ENCODE results near the gene FBXL7.

FBXL7 gene

DNA sequence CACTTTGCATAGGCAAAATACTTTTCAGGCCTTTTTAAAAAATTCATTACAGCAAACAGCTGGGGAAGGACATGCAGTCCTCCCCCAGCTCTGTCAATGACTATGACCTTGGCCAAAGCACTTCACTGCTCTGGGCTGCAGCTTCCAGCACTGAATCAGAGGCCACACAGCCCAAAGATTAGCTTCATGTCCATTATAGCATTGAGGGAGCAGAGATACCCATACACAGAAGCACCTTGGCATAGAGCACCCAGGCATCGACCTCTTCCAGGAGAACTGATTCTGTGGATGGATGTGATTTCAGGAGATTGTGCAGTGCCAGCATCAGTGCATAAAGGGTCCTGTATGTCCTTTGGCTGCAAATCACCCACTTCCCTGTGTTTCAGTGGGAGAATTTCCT is 437.7 kb downstream of the FBXL7 start:
- no peak for DNase-seq
- peak; percentile 26 for ATAC-seq
- no peak overlapping the region for H3K27ac Mint-ChIP-seq
- no peaks in the 10 kb centered on the region for H3K27me3 Mint-ChIP-seq
- peaks cover 4 to 8% of the 10 kb centered on the region in 2 donors for H3K9me3 Mint-ChIP-seq
- H3K4me1 Mint-ChIP-seq: no peaks in the 10 kb centered on the region
- H3K4me3 Mint-ChIP-seq: no peak overlapping the region

DNA sequence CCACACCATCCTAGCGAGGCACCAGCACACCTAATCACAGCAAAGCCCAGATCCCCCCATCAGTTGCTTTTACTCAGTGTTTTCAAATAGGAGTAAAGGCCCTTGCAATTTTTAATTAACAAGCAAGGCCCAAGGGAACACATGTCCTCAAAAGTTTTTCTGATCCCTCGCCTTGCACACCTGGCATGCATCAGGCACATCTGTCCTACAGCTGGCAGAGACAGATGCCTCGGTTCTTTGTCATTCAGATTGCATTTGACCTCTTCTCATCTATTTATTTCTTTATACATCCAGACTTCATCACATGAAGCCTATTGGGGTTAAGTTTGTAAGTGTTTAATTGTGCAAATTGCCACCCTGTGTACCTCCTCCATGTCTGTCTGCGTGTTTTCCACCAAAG is 438.2 kb downstream of the FBXL7 start:
- Mint-ChIP-seq H3K4me3 (no peak overlapping the region), H3K27me3 (no peaks in the 10 kb centered on the region), H3K9me3 (peaks cover 4 to 8% of the 10 kb centered on the region in 2 donors), H3K27ac (no peak overlapping the region), H3K4me1 (no peaks in the 10 kb centered on the region)
- DNase-seq: no peak
- no peak for ATAC-seq

DNA sequence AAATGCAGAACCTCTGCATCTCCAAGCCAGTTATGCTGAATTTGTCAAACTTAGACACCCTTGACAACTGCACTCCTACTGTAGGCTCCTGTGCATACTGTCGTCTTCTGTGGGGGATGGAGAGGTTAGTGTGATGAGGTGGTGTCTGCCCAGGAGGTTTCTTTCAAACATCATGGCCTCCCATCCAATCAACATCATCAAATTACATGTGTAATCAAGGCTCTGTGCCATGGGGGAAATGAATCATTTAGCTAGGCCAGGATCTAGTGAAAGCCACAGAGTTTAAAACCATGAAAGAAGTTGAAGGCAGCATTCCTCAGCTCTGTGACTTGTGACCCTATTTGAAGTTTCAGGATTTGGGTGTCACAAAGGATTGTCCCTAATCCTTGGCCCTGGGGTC is 439.0 kb downstream of the FBXL7 start:
- H3K27me3 Mint-ChIP-seq: no peaks in the 10 kb centered on the region
- H3K27ac Mint-ChIP-seq: no peak overlapping the region
- ATAC-seq: no peak
- no peak for DNase-seq
- H3K4me3 Mint-ChIP-seq: no peak overlapping the region
- H3K4me1 Mint-ChIP-seq: no peaks in the 10 kb centered on the region
- H3K9me3 Mint-ChIP-seq: peaks cover 4 to 8% of the 10 kb centered on the region in 2 donors

DNA sequence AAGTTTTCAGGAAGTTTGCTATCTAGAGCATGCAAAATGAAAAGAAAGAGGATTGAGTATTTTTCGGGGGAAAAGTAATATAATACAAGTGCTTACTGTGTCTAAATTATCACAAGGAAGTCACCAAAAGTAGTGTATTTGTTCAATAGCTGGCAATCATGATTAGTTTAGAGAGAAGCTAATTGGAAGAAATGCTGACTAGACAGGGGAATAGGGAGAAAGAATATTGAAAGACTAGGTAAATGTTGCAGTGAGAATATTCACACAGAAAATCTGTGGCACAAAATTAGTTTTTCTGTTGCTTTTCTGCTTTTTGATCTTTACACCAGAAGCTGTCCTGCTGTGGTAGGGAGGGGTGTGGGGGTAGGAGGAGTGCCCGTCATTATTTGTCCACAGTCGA is 440.9 kb downstream of the FBXL7 start:
- H3K4me1 Mint-ChIP-seq: no peaks in the 10 kb centered on the region
- DNase-seq (no peak), ATAC-seq (no peak)
- H3K9me3 Mint-ChIP-seq: peaks cover 4 to 8% of the 10 kb centered on the region in 2 donors
- no peak overlapping the region for H3K4me3 Mint-ChIP-seq
- H3K27ac Mint-ChIP-seq: no peak overlapping the region
- H3K27me3 Mint-ChIP-seq: no peaks in the 10 kb centered on the region

DNA sequence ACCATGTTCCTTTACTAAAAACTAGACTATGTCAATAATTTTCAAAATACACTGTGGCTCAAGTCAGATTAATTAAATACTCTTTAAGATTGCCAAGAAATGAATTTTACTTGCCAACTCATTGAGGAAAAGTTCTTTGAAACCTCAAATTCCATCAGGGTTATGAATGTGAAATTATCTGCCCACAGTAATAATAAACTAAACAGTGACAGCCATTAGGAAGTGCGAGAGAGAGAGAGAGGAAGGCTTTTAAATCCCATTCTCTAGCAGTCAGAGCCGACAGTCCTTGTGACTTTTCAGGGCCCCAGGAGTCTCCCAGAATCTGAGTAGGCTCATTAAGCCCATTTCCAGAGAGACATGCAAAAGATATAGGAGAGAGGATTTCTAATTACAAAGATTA is 443.5 kb downstream of the FBXL7 start:
- no peak for DNase-seq
- Mint-ChIP-seq H3K27me3 (no peaks in the 10 kb centered on the region), H3K4me1 (no peaks in the 10 kb centered on the region), H3K4me3 (no peak overlapping the region), H3K9me3 (peaks cover 0 to 4% of the 10 kb centered on the region in 2 donors), H3K27ac (no peak overlapping the region)
- ATAC-seq: no peak

DNA sequence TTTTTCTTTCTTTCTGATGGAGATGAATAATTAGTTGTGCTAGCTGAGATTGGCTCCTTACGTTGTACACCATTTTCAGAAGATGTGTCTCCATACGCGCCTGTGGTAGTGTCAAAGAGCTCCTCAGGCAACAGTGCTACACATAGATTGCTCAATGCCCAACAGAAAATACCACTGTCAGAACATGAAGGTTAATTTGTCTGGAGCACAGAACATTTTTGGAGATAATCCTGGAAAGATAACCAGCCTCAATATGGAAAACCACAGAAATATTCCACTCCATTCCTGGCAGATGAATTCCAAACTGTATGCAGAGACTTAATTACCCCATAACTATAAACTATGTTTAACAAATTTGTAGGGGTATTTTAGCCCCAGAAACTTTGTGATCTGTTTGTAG is 446.0 kb downstream of the FBXL7 start:
- ATAC-seq: no peak
- Mint-ChIP-seq H3K4me3 (no peak overlapping the region), H3K27me3 (no peaks in the 10 kb centered on the region), H3K27ac (no peak overlapping the region), H3K9me3 (peaks cover 2 to 18% of the 10 kb centered on the region in 2 donors), H3K4me1 (no peaks in the 10 kb centered on the region)
- no peak for DNase-seq

DNA sequence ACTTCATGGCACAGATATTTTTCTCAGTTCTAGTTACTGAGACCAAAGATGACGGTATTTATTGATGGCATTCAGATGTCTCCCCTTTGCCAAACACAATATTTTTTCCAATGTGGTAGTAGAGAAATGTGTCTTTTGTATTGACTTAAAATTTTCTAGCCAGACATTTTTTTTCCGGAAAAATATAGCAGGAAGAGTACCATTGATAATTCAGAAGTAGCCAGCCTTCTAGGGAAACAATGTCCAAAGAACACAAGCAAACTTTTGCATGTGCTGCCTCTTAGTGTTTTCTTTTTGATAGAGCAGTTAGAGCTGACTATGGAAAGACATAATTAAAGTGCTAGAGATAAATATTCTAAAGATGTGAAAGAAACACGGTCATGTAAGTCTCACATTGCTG is 448.2 kb downstream of the FBXL7 start:
- ATAC-seq (no peak), DNase-seq (no peak)
- no peaks in the 10 kb centered on the region for H3K4me1 Mint-ChIP-seq
- H3K9me3 Mint-ChIP-seq: peaks cover 5 to 23% of the 10 kb centered on the region in 2 donors
- H3K27ac Mint-ChIP-seq: no peak overlapping the region
- no peaks in the 10 kb centered on the region for H3K27me3 Mint-ChIP-seq
- no peak overlapping the region for H3K4me3 Mint-ChIP-seq

DNA sequence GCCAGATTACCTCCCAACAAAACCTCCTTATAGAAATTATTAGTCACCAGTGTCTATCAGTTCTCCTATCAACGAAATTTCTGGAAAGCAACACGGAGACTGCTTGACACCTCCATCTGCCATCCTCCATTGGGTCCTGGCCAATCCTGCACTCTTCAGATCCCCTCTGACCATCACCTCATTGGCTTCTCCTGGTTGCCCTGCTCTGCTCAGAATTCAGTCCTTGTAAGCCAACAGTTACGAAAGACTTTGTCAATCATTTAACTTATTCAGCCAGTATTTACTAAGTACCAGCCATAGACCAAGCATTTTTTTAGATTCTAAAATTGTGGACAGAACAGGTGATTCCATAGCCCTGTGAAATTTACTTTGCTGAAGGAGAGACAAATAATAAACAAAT is 451.1 kb downstream of the FBXL7 start:
- Mint-ChIP-seq H3K27ac (no peak overlapping the region), H3K4me3 (no peak overlapping the region), H3K27me3 (no peaks in the 10 kb centered on the region), H3K4me1 (no peaks in the 10 kb centered on the region), H3K9me3 (peaks cover 5 to 23% of the 10 kb centered on the region in 2 donors)
- ATAC-seq (no peak), DNase-seq (no peak)

DNA sequence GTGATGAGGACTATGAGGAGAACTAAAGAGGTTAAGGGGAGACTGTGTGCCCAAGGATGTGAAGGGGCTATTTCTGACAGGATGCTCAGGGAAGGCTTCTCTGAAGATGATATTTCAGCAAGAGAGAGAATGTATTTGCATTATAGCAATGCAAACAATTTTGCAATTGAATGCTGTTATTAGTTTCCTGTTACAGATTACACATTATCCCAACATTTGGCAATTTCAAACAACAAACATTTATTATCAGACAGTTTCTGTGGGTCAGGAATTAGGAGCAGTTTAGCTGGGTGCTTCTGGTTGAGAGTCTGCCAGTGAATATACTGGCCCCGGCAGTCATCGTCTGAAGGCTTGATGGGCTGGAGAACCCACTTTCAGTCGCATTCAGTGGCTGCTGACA is 451.6 kb downstream of the FBXL7 start:
- DNase-seq: no peak
- Mint-ChIP-seq H3K27me3 (no peaks in the 10 kb centered on the region), H3K4me3 (no peak overlapping the region), H3K9me3 (peaks cover 5 to 23% of the 10 kb centered on the region in 2 donors), H3K4me1 (no peaks in the 10 kb centered on the region), H3K27ac (no peak overlapping the region)
- no peak for ATAC-seq

DNA sequence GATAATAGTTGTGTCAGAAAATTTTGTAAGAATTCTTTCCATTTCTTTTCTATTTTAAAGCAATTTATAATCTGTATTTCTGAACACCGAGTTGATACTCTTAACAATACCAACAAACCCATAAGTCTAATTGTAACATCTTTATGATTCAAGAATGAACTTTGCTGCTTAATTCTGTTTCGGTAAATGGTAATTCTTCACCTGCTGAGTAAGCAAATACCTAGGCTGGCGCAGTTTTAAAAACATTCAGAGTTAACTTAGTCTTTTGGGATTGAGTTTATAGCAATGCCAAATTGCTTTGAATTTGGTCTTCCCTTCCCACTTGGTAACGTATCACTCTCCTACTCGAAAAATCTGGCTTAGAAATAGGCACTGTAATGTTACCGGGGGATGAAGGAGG is 456.6 kb downstream of the FBXL7 start:
- no peak for DNase-seq
- Mint-ChIP-seq H3K4me3 (no peak overlapping the region), H3K9me3 (no peaks in the 10 kb centered on the region), H3K27ac (no peak overlapping the region), H3K27me3 (no peaks in the 10 kb centered on the region), H3K4me1 (no peaks in the 10 kb centered on the region)
- ATAC-seq: no peak

DNA sequence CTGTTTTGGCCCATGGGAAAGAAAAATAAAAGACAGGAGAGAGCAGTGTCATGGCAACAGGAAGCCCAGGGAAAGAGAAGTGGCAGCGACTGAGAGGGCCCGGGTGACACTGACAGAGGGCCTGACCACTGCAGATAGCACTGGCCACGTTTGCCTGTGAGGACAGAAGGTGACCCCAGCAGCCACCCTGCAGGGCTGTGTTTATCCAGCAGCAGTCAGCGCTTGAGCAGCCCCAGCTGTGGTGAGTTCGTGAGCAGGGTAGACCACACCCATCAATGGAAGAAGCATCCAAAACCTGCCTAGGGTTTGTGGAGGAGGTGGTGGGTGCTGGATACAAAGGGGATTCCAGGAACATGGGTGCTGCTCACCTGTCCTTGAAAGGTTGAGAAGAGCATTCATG is 457.1 kb downstream of the FBXL7 start:
- Mint-ChIP-seq H3K4me3 (no peak overlapping the region), H3K27me3 (no peaks in the 10 kb centered on the region), H3K9me3 (no peaks in the 10 kb centered on the region), H3K4me1 (no peaks in the 10 kb centered on the region), H3K27ac (no peak overlapping the region)
- ATAC-seq (no peak), DNase-seq (no peak)

DNA sequence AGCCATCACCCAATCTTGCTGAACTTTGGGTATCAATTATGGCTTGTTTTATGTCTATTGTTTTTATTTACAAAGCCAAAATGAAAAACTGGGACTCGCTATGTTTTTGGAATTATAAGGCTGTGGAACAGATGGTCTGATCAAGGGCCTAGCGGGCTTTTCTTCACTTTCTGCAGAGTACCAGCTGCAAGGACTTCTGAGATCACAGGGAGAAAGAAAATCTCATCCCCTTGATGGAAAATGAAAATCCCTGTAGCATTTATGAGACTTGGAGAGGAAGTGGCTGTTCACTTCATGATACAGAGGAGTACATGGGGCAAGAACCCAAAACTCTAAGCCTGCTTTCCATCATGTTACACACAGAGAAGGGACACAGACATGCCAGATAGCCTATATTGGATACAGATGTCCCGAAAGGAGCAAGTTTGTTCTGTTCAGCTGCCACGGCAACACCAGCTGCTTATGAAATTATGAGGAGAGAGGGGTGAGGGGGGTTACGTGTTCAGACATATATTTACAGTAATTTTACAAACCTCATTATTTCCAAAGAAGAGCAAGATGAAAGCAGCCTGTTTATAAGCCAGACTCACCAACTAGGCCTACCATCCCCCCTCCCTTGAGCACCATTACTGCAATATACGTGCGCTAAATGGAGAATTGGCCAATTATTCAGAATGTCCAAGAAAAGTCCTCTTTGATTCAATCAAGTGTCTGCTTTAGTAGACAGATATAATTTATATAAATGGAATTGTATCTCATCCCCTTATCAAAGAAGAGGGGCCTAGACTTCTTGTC is 459.6 kb downstream of the FBXL7 start:
- ATAC-seq: no peak
- H3K4me3 Mint-ChIP-seq: no peak overlapping the region
- no peaks in the 10 kb centered on the region for H3K27me3 Mint-ChIP-seq

DNA sequence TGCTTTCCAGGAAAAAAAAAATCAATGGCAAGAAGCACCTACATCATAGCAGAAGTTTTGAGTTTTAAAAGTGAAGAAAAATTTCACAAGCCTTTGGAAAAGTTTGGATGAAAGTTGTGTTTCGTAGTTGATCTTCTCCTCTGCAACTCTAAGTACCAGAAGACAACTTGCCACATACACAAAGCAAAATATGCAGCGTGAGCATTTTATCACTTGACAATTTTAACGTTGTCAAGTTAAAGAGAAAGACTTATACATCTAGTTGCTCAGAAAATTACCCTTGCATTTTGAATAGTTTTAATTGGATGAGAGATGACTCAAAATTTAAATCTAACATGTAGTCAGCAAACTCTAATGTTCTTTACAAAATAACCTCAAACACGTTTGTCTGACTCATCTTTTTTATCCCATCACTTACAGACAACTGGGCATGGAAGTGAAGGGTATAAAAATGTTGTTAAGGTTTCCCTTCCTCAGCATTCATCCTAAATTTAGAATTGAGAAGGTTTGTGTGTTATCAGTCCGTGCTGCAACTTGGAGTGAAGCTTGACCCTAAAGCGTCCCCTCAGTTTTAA is 466.2 kb downstream of the FBXL7 start:
- H3K9me3 Mint-ChIP-seq: no peaks in the 10 kb centered on the region
- H3K4me1 Mint-ChIP-seq: no peaks in the 10 kb centered on the region
- H3K27ac Mint-ChIP-seq: no peak overlapping the region
- ATAC-seq: no peak
- no peak for DNase-seq
- no peaks in the 10 kb centered on the region for H3K27me3 Mint-ChIP-seq
- H3K4me3 Mint-ChIP-seq: no peak overlapping the region

More for the DNA sequence above, 459.6 kb downstream of the FBXL7 start:
- Mint-ChIP-seq H3K9me3 (no peaks in the 10 kb centered on the region), H3K27ac (no peak overlapping the region), H3K4me1 (no peaks in the 10 kb centered on the region)
- no peak for DNase-seq

DNA sequence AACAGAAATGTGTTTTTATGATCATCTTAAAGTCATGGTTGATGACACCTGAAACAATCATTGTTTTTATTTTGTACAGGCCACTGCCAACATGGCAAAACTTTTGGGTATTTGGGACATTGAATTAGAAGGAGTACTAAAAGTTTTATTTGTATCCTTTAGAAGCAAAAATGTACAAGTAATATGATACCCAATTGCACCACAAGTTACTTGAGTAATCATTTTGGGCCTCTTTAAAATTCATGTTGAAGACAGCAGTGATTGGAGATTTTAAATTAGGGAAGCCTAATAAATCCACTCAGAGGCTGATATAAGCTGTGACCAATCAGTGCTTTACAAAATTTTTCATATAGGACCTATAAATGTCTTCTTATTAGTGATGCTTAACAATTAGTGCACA is 466.7 kb downstream of the FBXL7 start:
- DNase-seq (no peak), ATAC-seq (no peak)
- no peaks in the 10 kb centered on the region for H3K27me3 Mint-ChIP-seq
- H3K4me1 Mint-ChIP-seq: no peaks in the 10 kb centered on the region
- no peaks in the 10 kb centered on the region for H3K9me3 Mint-ChIP-seq
- no peak overlapping the region for H3K27ac Mint-ChIP-seq
- H3K4me3 Mint-ChIP-seq: no peak overlapping the region

DNA sequence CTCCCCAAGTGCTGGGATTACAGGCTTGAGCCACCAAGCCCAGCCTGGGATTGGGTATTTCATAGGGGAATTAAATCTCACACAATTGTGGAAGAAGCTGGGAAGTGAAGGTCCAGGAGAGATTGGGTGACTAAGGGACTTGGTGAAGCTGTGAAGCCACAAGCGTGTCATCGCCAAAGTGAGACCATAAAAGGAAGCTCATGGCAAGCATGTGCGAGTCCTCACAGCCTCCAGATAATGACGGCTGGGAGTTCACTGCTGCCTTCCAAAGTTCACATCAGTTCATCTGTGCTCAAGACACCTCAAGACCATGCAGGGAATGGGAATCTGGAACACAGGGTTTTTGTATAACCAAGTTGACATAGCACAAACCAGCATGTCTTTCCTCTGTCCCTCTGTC is 469.0 kb downstream of the FBXL7 start:
- ATAC-seq (no peak), DNase-seq (no peak)
- Mint-ChIP-seq H3K4me3 (no peak overlapping the region), H3K27me3 (no peaks in the 10 kb centered on the region), H3K27ac (no peak overlapping the region), H3K9me3 (peaks cover 0 to 10% of the 10 kb centered on the region in 2 donors), H3K4me1 (no peaks in the 10 kb centered on the region)

DNA sequence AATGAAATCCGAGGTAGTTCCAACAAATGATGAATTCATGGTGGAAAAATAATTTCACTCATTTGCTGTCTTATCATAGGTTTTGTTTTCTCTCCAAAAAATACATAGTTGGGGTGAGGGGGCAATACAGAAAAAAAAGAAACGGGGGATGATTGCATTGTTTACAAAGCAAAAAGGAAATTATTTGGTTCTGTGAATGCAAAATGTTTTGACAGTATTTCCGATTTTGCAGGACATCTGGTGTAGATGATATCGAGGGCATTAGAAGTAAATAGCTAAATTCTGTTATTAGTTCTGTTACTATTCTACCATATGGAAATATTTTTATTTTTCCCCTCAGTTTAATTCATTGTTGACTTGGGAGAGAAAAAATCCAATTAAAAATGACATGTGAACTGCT is 477.9 kb downstream of the FBXL7 start:
- no peak overlapping the region for H3K4me3 Mint-ChIP-seq
- DNase-seq (no peak), ATAC-seq (no peak)
- H3K27ac Mint-ChIP-seq: no peak overlapping the region
- H3K9me3 Mint-ChIP-seq: peaks cover 0 to 2% of the 10 kb centered on the region in 2 donors
- no peaks in the 10 kb centered on the region for H3K4me1 Mint-ChIP-seq
- H3K27me3 Mint-ChIP-seq: no peaks in the 10 kb centered on the region

DNA sequence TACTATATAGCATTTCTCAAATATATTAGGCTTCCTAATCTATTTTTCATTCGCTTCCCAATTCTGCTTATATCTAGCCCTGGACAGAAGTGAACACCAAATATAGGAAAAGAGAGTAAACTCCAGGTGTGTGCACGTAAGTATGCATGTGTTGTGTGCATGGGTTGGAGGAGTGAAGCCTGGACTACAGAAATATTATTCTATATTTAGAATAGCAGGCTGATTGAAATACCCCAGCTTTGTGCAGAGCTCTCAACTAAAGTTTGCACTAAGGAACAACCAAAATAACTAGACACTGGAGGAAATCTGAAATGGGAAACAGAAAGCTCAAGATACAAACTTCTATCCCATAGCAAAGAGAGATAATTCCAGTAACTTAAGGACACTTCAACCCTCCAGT is 480.9 kb downstream of the FBXL7 start:
- Mint-ChIP-seq H3K27me3 (no peaks in the 10 kb centered on the region), H3K9me3 (no peaks in the 10 kb centered on the region), H3K4me3 (no peak overlapping the region), H3K27ac (peak overlapping the region in 1 of 2 donors; percentile 27), H3K4me1 (no peaks in the 10 kb centered on the region)
- DNase-seq (no peak), ATAC-seq (no peak)

All from stimulated activated naive CD8-positive, alpha-beta T cell treated with anti-CD3 and anti-CD28 coated beads, Interleukin-15, amount 100 ng/mL, for 72 hours (primary cell).